Measurements from ENCODE around the gene SLC6A1.

DNA sequence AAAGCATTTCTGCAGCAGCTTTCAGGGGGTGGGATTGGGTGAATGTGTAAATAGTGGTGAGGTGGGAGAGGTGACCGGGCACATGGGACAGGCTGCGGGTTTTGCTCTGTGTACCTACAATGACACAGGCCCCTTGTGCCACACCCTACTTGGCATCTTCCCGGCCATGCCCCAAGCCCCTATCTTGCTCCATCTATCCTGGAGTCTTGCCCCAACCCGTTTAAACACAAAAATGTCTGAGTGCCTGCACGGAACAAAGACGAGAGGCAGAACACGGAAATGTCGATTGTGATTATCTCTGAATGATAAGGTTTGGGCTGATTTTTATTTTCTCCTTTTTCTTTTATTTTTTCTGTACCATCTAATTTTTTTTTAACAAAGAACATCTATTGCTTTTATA, 46.0 kb upstream of the SLC6A1 start:
- TF ChIP-seq POLR2AphosphoS5 (IDR thresholded peaks at IDR 0.05; ENCODE audit: low read depth, low read length) (no peak), NFIC (IDR thresholded peaks at IDR 0.05; ENCODE audit: borderline replicate concordance) (no peak), CTCF (IDR thresholded peaks at IDR 0.05) (no peak), REST (IDR thresholded peaks at IDR 0.05; ENCODE audit: low read depth, low read length) (no peak), TAF1 (IDR thresholded peaks at IDR 0.05; ENCODE audit: borderline replicate concordance, low read depth, low read length) (no peak), EP300 (IDR thresholded peaks at IDR 0.05; ENCODE audit: borderline replicate concordance in 1 of 2, low read depth in 1 of 2, low read length in 1 of 2) (no peak), USF2 (IDR thresholded peaks at IDR 0.05; ENCODE audit: borderline replicate concordance, low read depth, low read length) (no peak), SIN3A (IDR thresholded peaks at IDR 0.05; ENCODE audit: borderline replicate concordance, low read depth, low read length) (no peak), YY1 (IDR thresholded peaks at IDR 0.05; ENCODE audit: low read depth) (no peak), FOXM1 (IDR thresholded peaks at IDR 0.05; ENCODE audit: low read depth) (no peak), MXI1 (IDR thresholded peaks at IDR 0.05; ENCODE audit: low read depth, low read length) (no peak), MAX (IDR thresholded peaks at IDR 0.05; ENCODE audit: low read depth) (no peak)
- TF ChIP-seq, protein P1, sequence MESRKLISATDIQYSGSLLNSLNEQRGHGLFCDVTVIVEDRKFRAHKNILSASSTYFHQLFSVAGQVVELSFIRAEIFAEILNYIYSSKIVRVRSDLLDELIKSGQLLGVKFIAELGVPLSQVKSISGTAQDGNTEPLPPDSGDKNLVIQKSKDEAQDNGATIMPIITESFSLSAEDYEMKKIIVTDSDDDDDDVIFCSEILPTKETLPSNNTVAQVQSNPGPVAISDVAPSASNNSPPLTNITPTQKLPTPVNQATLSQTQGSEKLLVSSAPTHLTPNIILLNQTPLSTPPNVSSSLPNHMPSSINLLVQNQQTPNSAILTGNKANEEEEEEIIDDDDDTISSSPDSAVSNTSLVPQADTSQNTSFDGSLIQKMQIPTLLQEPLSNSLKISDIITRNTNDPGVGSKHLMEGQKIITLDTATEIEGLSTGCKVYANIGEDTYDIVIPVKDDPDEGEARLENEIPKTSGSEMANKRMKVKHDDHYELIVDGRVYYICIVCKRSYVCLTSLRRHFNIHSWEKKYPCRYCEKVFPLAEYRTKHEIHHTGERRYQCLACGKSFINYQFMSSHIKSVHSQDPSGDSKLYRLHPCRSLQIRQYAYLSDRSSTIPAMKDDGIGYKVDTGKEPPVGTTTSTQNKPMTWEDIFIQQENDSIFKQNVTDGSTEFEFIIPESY (IDR thresholded peaks at IDR 0.05; ENCODE audit: borderline replicate concordance, low read depth): no peak
